Measurements from ENCODE around the gene TOMT. TPM values are rescaled to one million over a fixed set of nuclear protein-coding genes. Genes with fewer than 3 reads are reported as not detected.
A peak's percentile ranks its signal among the peaks of the same experiment; 100 is the strongest.

TOMT gene
- total and polyA plus RNA-seq, 2 of the 13 experiments (the other 11 are each of a cell fraction or from before 2014, with no cell fraction given): not detected

GRCh38 chr11:72112143-72112977, 6.6 kb downstream of the TOMT start, which contains the start of gene ANAPC15 (continued):
- no peak for TF ChIP-seq ZNF274 (CRISPR knock-in tag; IDR thresholded peaks at IDR 0.05)
- TF ChIP-seq FOXO1 (CRISPR knock-in tag; IDR thresholded peaks at IDR 0.05): peak; percentile 76
- 0 out of 2 replicates have a peak, but pooled peaks have one; percentile 14 for TF ChIP-seq ZNF263 (CRISPR knock-in tag; IDR thresholded peaks at IDR 0.05)
- 0 out of 2 replicates have a peak, but pooled peaks have one; percentile 47 for TF ChIP-seq ZNF691 (CRISPR knock-in tag; IDR thresholded peaks at IDR 0.05; ENCODE audit: borderline replicate concordance, low read depth)
- no peak for TF ChIP-seq SOX6 (IDR thresholded peaks at IDR 0.05)
- peak; percentile 86 for TF ChIP-seq SOX6 (CRISPR knock-in tag; IDR thresholded peaks at IDR 0.05)
- no peak for TF ChIP-seq MAFG (CRISPR knock-in tag; IDR thresholded peaks at IDR 0.05)
- TF ChIP-seq HNRNPL (IDR thresholded peaks at IDR 0.05; ENCODE audit: low read depth, low read length): no peak
- no peak for TF ChIP-seq THYN1 (CRISPR knock-in tag; IDR thresholded peaks at IDR 0.05; ENCODE audit: borderline replicate concordance, low read depth)
- TF ChIP-seq MLX (CRISPR knock-in tag; IDR thresholded peaks at IDR 0.05): 0 out of 2 replicates have a peak, but pooled peaks have one; percentile 32
- peak; percentile 39; the same call in 1 of the 2 replicates for TF ChIP-seq ZSCAN31 (CRISPR knock-in tag; IDR thresholded peaks at IDR 0.05; ENCODE audit: low read depth)
- TF ChIP-seq MAFF (IDR thresholded peaks at IDR 0.05; ENCODE audit: low read depth, low read length): no peak
- TF ChIP-seq GATA4 (IDR thresholded peaks at IDR 0.05; ENCODE audit: borderline replicate concordance, low read depth): peak; percentile 57; the same call in 1 of the 2 replicates
- TF ChIP-seq PITX1 (CRISPR knock-in tag; IDR thresholded peaks at IDR 0.05): 0 out of 2 replicates have a peak, but pooled peaks have one; percentile 22
- TF ChIP-seq FOXA3 (CRISPR knock-in tag; IDR thresholded peaks at IDR 0.05): peak; percentile 49
- no peak for TF ChIP-seq EEA1 (CRISPR knock-in tag; IDR thresholded peaks at IDR 0.05; ENCODE audit: borderline replicate concordance)
- TF ChIP-seq ZSCAN21 (CRISPR knock-in tag; IDR thresholded peaks at IDR 0.05; ENCODE audit: borderline replicate concordance): peak; percentile 34; the same call in 1 of the 2 replicates
- no peak for TF ChIP-seq AKAP8 (CRISPR knock-in tag; IDR thresholded peaks at IDR 0.05)
- TF ChIP-seq HOMEZ (CRISPR knock-in tag; IDR thresholded peaks at IDR 0.05; ENCODE audit: low read depth): 0 out of 2 replicates have a peak, but pooled peaks have one; percentile 44
- TF ChIP-seq GABPB1 (CRISPR knock-in tag; IDR thresholded peaks at IDR 0.05): peak; percentile 99
- no peak for TF ChIP-seq ZNF775 (CRISPR knock-in tag; IDR thresholded peaks at IDR 0.05; ENCODE audit: borderline replicate concordance)
- TF ChIP-seq DMTF1 (CRISPR knock-in tag; IDR thresholded peaks at IDR 0.05): peak; percentile 96; the same call in 1 of the 2 replicates
- TF ChIP-seq RBM22 (optimal IDR thresholded peaks at IDR 0.05; ENCODE audit: low read length): no peak
- TF ChIP-seq PBX2 (CRISPR knock-in tag; IDR thresholded peaks at IDR 0.05): peak; percentile 90

Measured in HepG2 (cell line).